ENCODE results near the gene CEBPG.

Gene CEBPG

GRCh38 chr19:33417751-33418150 lies 44.2 kb downstream of the CEBPG start:
- no peak overlapping the region for H3K27ac ChIP-seq
- no peak for DNase-seq (ENCODE audit: low spot score)
- no peak for TF ChIP-seq CTCF (conservative IDR thresholded peaks at IDR 0.05; ENCODE audit: low read depth)
- CTCF ChIA-PET: interaction anchor here (3.0 kb wide), 1 partner anchor 182 kb away, joined by 10 read pairs; no protein-coding TSS in a partner anchor
- POLR2A ChIA-PET (ENCODE audit: low non-redundant PET): no interaction called here

GRCh38 chr19:33418461-33418860 lies 45.0 kb downstream of the CEBPG start:
- POLR2A ChIA-PET (ENCODE audit: low non-redundant PET): no interaction called here
- DNase-seq (ENCODE audit: low spot score): no peak
- CTCF ChIA-PET: interaction anchor here (0.5 to 1.3 kb wide), 5 partner anchors 11 to 580 kb away, joined by 3 to 6 read pairs (median 3); no protein-coding TSS in a partner anchor
- no peak for TF ChIP-seq CTCF (conservative IDR thresholded peaks at IDR 0.05; ENCODE audit: low read depth)
- H3K27ac ChIP-seq: no peak overlapping the region

GRCh38 chr19:33418871-33419787 lies 45.6 kb downstream of the CEBPG start:
- no peak for TF ChIP-seq CTCF (conservative IDR thresholded peaks at IDR 0.05; ENCODE audit: low read depth)
- H3K27ac ChIP-seq: no peak overlapping the region
- ChIA-PET POLR2A (ENCODE audit: low non-redundant PET) (no interaction called here), CTCF (interaction anchor here (0.5 to 1.3 kb wide), 7 partner anchors 12 to 580 kb away, joined by 3 to 6 read pairs (median 3); no protein-coding TSS in a partner anchor)
- no peak for DNase-seq (ENCODE audit: low spot score)

GRCh38 chr19:33419788-33420130 lies 46.2 kb downstream of the CEBPG start:
- ChIA-PET CTCF (interaction anchor here (0.5 to 1.3 kb wide), 3 partner anchors 11 to 376 kb away, joined by 3 to 6 read pairs (median 3); no protein-coding TSS in a partner anchor), POLR2A (ENCODE audit: low non-redundant PET) (no interaction called here)
- no peak for DNase-seq (ENCODE audit: low spot score)
- no peak overlapping the region for H3K27ac ChIP-seq
- TF ChIP-seq CTCF (conservative IDR thresholded peaks at IDR 0.05; ENCODE audit: low read depth): no peak

GRCh38 chr19:33420821-33421220 lies 47.3 kb downstream of the CEBPG start:
- no peak for DNase-seq (ENCODE audit: low spot score)
- TF ChIP-seq CTCF (conservative IDR thresholded peaks at IDR 0.05; ENCODE audit: low read depth): no peak
- ChIA-PET CTCF (interaction anchor here (1.1 to 1.2 kb wide), 2 partner anchors 10 to 357 kb away, joined by 3 to 4 read pairs; no protein-coding TSS in a partner anchor), POLR2A (ENCODE audit: low non-redundant PET) (interaction anchor here (0.6 kb wide), 1 partner anchor 305 kb away, joined by 3 read pairs; no protein-coding TSS in a partner anchor)
- no peak overlapping the region for H3K27ac ChIP-seq

GRCh38 chr19:33421368-33421767 lies 47.9 kb downstream of the CEBPG start:
- ChIA-PET CTCF (interaction anchor here (0.7 to 1.2 kb wide), 3 partner anchors 9 to 237 kb away, joined by 3 to 4 read pairs (median 3); no protein-coding TSS in a partner anchor), POLR2A (ENCODE audit: low non-redundant PET) (no interaction called here)
- H3K27ac ChIP-seq: no peak overlapping the region
- DNase-seq (ENCODE audit: low spot score): no peak
- no peak for TF ChIP-seq CTCF (conservative IDR thresholded peaks at IDR 0.05; ENCODE audit: low read depth)
